Astrocyte (in vitro differentiated cells and primary cell): ENCODE data around the gene ZNF839. TPM values are rescaled to one million over a fixed set of nuclear protein-coding genes. Genes with fewer than 3 reads are reported as not detected.
"Not testable (repeated sequence)": the region's sequence is repeated elsewhere in the genome, so short reads cannot be mapped to it uniquely, and the experiment has no call there.

Experiments used
- DNase-seq: peaks from one replicate; pipeline ENCODE4 v3.0.0-alpha.2; 2010; ENCODE audit warnings: low read depth
- FAIRE-seq: peaks from 2 replicates; lab custom pipeline; 2011; peaks lifted over from hg19 to GRCh38; lab: Jason Lieb, UNC
- H2AFZ ChIP-seq: 2 replicates; pipeline ENCODE4 v1.6.0; 2012; ENCODE audit warnings: low read depth, low read length, inconsistent platforms
- H3K27ac ChIP-seq: 2 replicates; pipeline ENCODE4 v1.5.1; 2011; ENCODE audit warnings: low read depth, low read length, inconsistent platforms
- H3K27me3 ChIP-seq: 2 replicates; pipeline ENCODE4 v1.6.0; 2011; ENCODE audit warnings: low read length, inconsistent platforms; ENCODE audit not compliant: insufficient read depth
- H3K36me3 ChIP-seq: 2 replicates; pipeline ENCODE4 v1.5.1; 2011; ENCODE audit warnings: low read length, inconsistent platforms; ENCODE audit not compliant: insufficient read depth
- H3K4me1 ChIP-seq: 2 replicates; pipeline ENCODE4 v1.5.1; 2011; ENCODE audit warnings: low read length, inconsistent platforms; ENCODE audit not compliant: insufficient read depth
- H3K4me2 ChIP-seq: 2 replicates; pipeline ENCODE4 v1.6.0; 2012; ENCODE audit warnings: low read length, inconsistent platforms
- H3K4me3 ChIP-seq: 2 replicates; pipeline ENCODE4 v1.5.1; 2011; ENCODE audit warnings: low read depth, mild to moderate bottlenecking, low read length, inconsistent platforms; ENCODE audit not compliant: insufficient read depth
- H3K79me2 ChIP-seq: 2 replicates; pipeline ENCODE4 v1.6.0; 2012; ENCODE audit warnings: mild to moderate bottlenecking, low read length, inconsistent platforms; ENCODE audit not compliant: insufficient read depth
- H3K9ac ChIP-seq: 2 replicates; pipeline ENCODE4 v1.6.0; 2012; ENCODE audit warnings: mild to moderate bottlenecking, low read length, inconsistent platforms
- H3K9me3 ChIP-seq: 2 replicates; pipeline ENCODE4 v1.5.1; 2012; ENCODE audit warnings: low read depth, mild to moderate bottlenecking, low read length, inconsistent platforms; ENCODE audit not compliant: insufficient read depth
- H4K20me1 ChIP-seq: 2 replicates; pipeline ENCODE4 v1.6.0; 2012; ENCODE audit warnings: low read length, inconsistent platforms; ENCODE audit not compliant: insufficient read depth
- H3K27ac Mint-ChIP-seq: one replicate; pipeline ENCODE4 v1.8.0; 2021; ENCODE audit warnings: mild to moderate bottlenecking, mixed read lengths; ENCODE audit not compliant: unreplicated experiment
- H3K27me3 Mint-ChIP-seq: one replicate; pipeline ENCODE4 v1.8.0; 2021; ENCODE audit warnings: low read depth, mixed read lengths; ENCODE audit not compliant: unreplicated experiment
- H3K36me3 Mint-ChIP-seq: one replicate; pipeline ENCODE4 v1.8.0; 2021; ENCODE audit warnings: low read depth, mixed read lengths; ENCODE audit not compliant: unreplicated experiment
- H3K4me1 Mint-ChIP-seq: one replicate; pipeline ENCODE4 v1.8.0; 2021; ENCODE audit warnings: low read depth, mixed read lengths; ENCODE audit not compliant: unreplicated experiment
- H3K4me3 Mint-ChIP-seq: one replicate; pipeline ENCODE4 v1.8.0; 2021; ENCODE audit warnings: mild to moderate bottlenecking, moderate library complexity, mixed read lengths; ENCODE audit not compliant: unreplicated experiment
- H3K9me3 Mint-ChIP-seq: one replicate; pipeline ENCODE4 v1.8.0; 2021; ENCODE audit warnings: mild to moderate bottlenecking, mixed read lengths; ENCODE audit not compliant: unreplicated experiment
- CTCF ChIP-seq: IDR thresholded peaks from 2 replicates; pipeline ENCODE4 v1.5.1; 2011; ENCODE audit warnings: low read depth, mild to moderate bottlenecking, inconsistent platforms, low read length, moderate library complexity; ENCODE audit not compliant: insufficient read depth
- EZH2 ChIP-seq: IDR thresholded peaks from 2 replicates; pipeline ENCODE4 v1.6.1; 2012; ENCODE audit warnings: mild to moderate bottlenecking, low read length, inconsistent platforms; ENCODE audit not compliant: insufficient read depth
- total RNA-seq: library from RNA; stranded (reverse); gene quantifications from 2 replicates; pipeline ENCODE4 v1.2.1, GENCODE V29; 2021

ZNF839 gene
- total RNA-seq, 1 donor from 2014 or later: 8.0 TPM

- Histone ChIP-seq H3K27ac (no peak overlapping the region), H2AFZ (no peak overlapping the region), H3K4me1 (no peaks in the 10 kb centered on the region), H3K4me2 (no peak overlapping the region), H3K79me2 (no peaks in the 10 kb centered on the region), H3K4me3 (no peak overlapping the region), H3K27me3 (no peaks in the 10 kb centered on the region), H3K9me3 (no peaks in the 10 kb centered on the region), H4K20me1 (no peaks in the 10 kb centered on the region), H3K36me3 (peaks cover 20% of the 10 kb centered on the region), H3K9ac (no peak overlapping the region)
- no peak for TF ChIP-seq EZH2
- peak overlapping the region; percentile 41 for H3K27ac Mint-ChIP-seq
- H3K4me1 Mint-ChIP-seq: no peaks in the 10 kb centered on the region
- H3K27me3 Mint-ChIP-seq: no peaks in the 10 kb centered on the region
- no peak for FAIRE-seq
- H3K36me3 Mint-ChIP-seq: peaks cover 18% of the 10 kb centered on the region
- no peaks in the 10 kb centered on the region for H3K9me3 Mint-ChIP-seq
- DNase-seq: no peak
- no peak overlapping the region for H3K4me3 Mint-ChIP-seq
These were observed 31.5 kb downstream of the ZNF839 start for GRCh38 chr14:102351023-102351422.

- not testable (repeated sequence) for H3K9me3 Mint-ChIP-seq, H3K4me3 ChIP-seq, H3K27ac Mint-ChIP-seq, H3K79me2 ChIP-seq, H3K4me3 Mint-ChIP-seq, H3K27me3 Mint-ChIP-seq, H3K4me1 ChIP-seq, H4K20me1 ChIP-seq, H3K4me2 ChIP-seq, H3K9me3 ChIP-seq, FAIRE-seq, H3K27me3 ChIP-seq, H2AFZ ChIP-seq, DNase-seq, H3K4me1 Mint-ChIP-seq, H3K27ac ChIP-seq, H3K9ac ChIP-seq
- H3K36me3 Mint-ChIP-seq: peaks cover 18% of the 10 kb centered on the region
- peaks cover 23% of the 10 kb centered on the region for H3K36me3 ChIP-seq
These were observed 32.0 kb downstream of the ZNF839 start for GRCh38 chr14:102351593-102351992.

GRCh38 chr14:102352213-102352612 lies 32.7 kb downstream of the ZNF839 start:
- Histone ChIP-seq H2AFZ (no peak overlapping the region), H3K4me1 (no peaks in the 10 kb centered on the region), H3K27me3 (no peaks in the 10 kb centered on the region), H3K9me3 (no peaks in the 10 kb centered on the region), H3K9ac (no peak overlapping the region), H4K20me1 (no peaks in the 10 kb centered on the region), H3K79me2 (no peaks in the 10 kb centered on the region), H3K4me3 (no peak overlapping the region), H3K27ac (no peak overlapping the region), H3K36me3 (peaks cover 25% of the 10 kb centered on the region), H3K4me2 (no peak overlapping the region)
- TF ChIP-seq CTCF: no peak
- no peak for TF ChIP-seq EZH2
- FAIRE-seq (no peak), DNase-seq (no peak)
- Mint-ChIP-seq H3K27ac (no peak overlapping the region), H3K4me1 (no peaks in the 10 kb centered on the region), H3K27me3 (no peaks in the 10 kb centered on the region), H3K9me3 (no peaks in the 10 kb centered on the region), H3K36me3 (peaks cover 20% of the 10 kb centered on the region), H3K4me3 (no peak overlapping the region)
